H9 (cell line): ENCODE results near the gene CXCR2. TPM values are rescaled to one million over a fixed set of nuclear protein-coding genes. Genes with fewer than 3 reads are reported as not detected.

ENCODE experiments used
- DNase-seq: peaks from one replicate; pipeline ENCODE4 v3.0.0-alpha.2; 2017
- H2AFZ ChIP-seq: one replicate; pipeline ENCODE4 v1.6.1; 2013; ENCODE audit warnings: mild to moderate bottlenecking, low read length, control low read depth, moderate library complexity
- H2AK5ac ChIP-seq: 2 replicates; pipeline ENCODE4 v1.6.1; 2013; ENCODE audit warnings: low read length, control low read depth, mixed read lengths; ENCODE audit not compliant: insufficient read length
- H2BK120ac ChIP-seq: one replicate; pipeline ENCODE4 v1.6.1; 2013; ENCODE audit warnings: low read depth, mild to moderate bottlenecking, low read length, control low read depth, inconsistent platforms; ENCODE audit not compliant: poor library complexity, severe bottlenecking
- H2BK12ac ChIP-seq: 2 replicates; pipeline ENCODE4 v1.6.1; 2013; ENCODE audit warnings: low read length, control low read depth, mixed read lengths, low read depth; ENCODE audit not compliant: insufficient read length
- H2BK15ac ChIP-seq: 2 replicates; pipeline ENCODE4 v1.6.1; 2013; ENCODE audit warnings: low read depth, low read length, control low read depth
- H2BK20ac ChIP-seq: one replicate; pipeline ENCODE4 v1.6.1; 2013; ENCODE audit warnings: low read depth, mild to moderate bottlenecking, low read length, control low read depth, inconsistent platforms; ENCODE audit not compliant: poor library complexity, severe bottlenecking
- H2BK5ac ChIP-seq: 2 replicates; pipeline ENCODE4 v1.6.1; 2013; ENCODE audit warnings: low read length, control low read depth, mixed read lengths; ENCODE audit not compliant: insufficient read length
- H3K14ac ChIP-seq: 2 replicates; pipeline ENCODE4 v1.6.1; 2013; ENCODE audit warnings: low read length, control low read depth; ENCODE audit not compliant: insufficient read depth
- H3K18ac ChIP-seq: 2 replicates; pipeline ENCODE4 v1.6.1; 2013; ENCODE audit warnings: low read depth, mild to moderate bottlenecking, mixed read lengths, low read length, control low read depth; ENCODE audit not compliant: insufficient read length
- H3K23ac ChIP-seq: 2 replicates; pipeline ENCODE4 v1.6.1; 2013; ENCODE audit warnings: low read length, control low read depth, mixed read lengths, low read depth; ENCODE audit not compliant: insufficient read length
- H3K23me2 ChIP-seq: 2 replicates; pipeline ENCODE4 v1.6.1; 2013; ENCODE audit warnings: low read depth, mild to moderate bottlenecking, mixed read lengths, low read length, control low read depth; ENCODE audit not compliant: insufficient read length, poor library complexity, severe bottlenecking
- H3K27ac ChIP-seq: 2 replicates; pipeline ENCODE4 v1.5.1; 2013; ENCODE audit warnings: low read length, control low read depth, mixed read lengths, low read depth; ENCODE audit not compliant: insufficient read length
- H3K27me3 ChIP-seq: 2 replicates; pipeline ENCODE4 v1.6.1; 2013; ENCODE audit warnings: low read length, control low read depth, inconsistent platforms; ENCODE audit not compliant: insufficient read depth
- H3K4ac ChIP-seq: 2 replicates; pipeline ENCODE4 v1.6.1; 2013; ENCODE audit warnings: low read depth, mild to moderate bottlenecking, control low read depth, inconsistent platforms, low read length, moderate library complexity
- H3K4me1 ChIP-seq: 2 replicates; pipeline ENCODE4 v1.6.1; 2013; ENCODE audit warnings: low read length, control low read depth, inconsistent platforms; ENCODE audit not compliant: insufficient read depth
- H3K4me2 ChIP-seq: 2 replicates; pipeline ENCODE4 v1.6.1; 2013; ENCODE audit warnings: low read length, control low read depth, mixed read lengths; ENCODE audit not compliant: insufficient read length, insufficient read depth
- H3K56ac ChIP-seq: 2 replicates; pipeline ENCODE4 v1.6.1; 2013; ENCODE audit warnings: low read depth, mild to moderate bottlenecking, mixed read lengths, low read length, control low read depth; ENCODE audit not compliant: insufficient read length
- H3K79me1 ChIP-seq: 2 replicates; pipeline ENCODE4 v1.6.1; 2013; ENCODE audit warnings: low read depth, mild to moderate bottlenecking, moderate library complexity, low read length, control low read depth, inconsistent platforms; ENCODE audit not compliant: insufficient read depth, poor library complexity, severe bottlenecking
- H3K79me2 ChIP-seq: 2 replicates; pipeline ENCODE4 v1.6.1; 2013; ENCODE audit warnings: low read length, control low read depth, inconsistent platforms; ENCODE audit not compliant: insufficient read depth
- H3K9ac ChIP-seq: 2 replicates; pipeline ENCODE4 v1.6.1; 2013; ENCODE audit warnings: low read length, control low read depth, mixed read lengths; ENCODE audit not compliant: insufficient read length; ENCODE audit errors: extremely low read depth
- H3K9me3 ChIP-seq: one replicate; pipeline ENCODE4 v1.6.1; 2013; ENCODE audit warnings: low read depth, low read length, inconsistent platforms; ENCODE audit not compliant: control insufficient read depth
- H3T11ph ChIP-seq: one replicate; pipeline ENCODE4 v1.6.1; 2013; ENCODE audit warnings: mild to moderate bottlenecking, low read length, control low read depth, inconsistent platforms
- H4K20me1 ChIP-seq: one replicate; pipeline ENCODE4 v1.6.1; 2013; ENCODE audit not compliant: control insufficient read depth, insufficient read length, insufficient read depth
- H4K5ac ChIP-seq: 2 replicates; pipeline ENCODE4 v1.6.1; 2013; ENCODE audit warnings: low read depth, mild to moderate bottlenecking, mixed read lengths, low read length, control low read depth; ENCODE audit not compliant: insufficient read length
- H4K8ac ChIP-seq: replicated peaks from 2 replicates; pipeline ENCODE4 v1.6.1; 2013; ENCODE audit warnings: low read length, control low read depth, mixed read lengths, low read depth; ENCODE audit not compliant: insufficient read length
- H4K91ac ChIP-seq: 2 replicates; pipeline ENCODE4 v1.6.1; 2013; ENCODE audit warnings: low read depth, mild to moderate bottlenecking, moderate library complexity, mixed read lengths, low read length, control low read depth; ENCODE audit not compliant: insufficient read length
- H3K27ac Mint-ChIP-seq, 3 experiments: 2 replicates in 2 of 3; 3 replicates in 1 of 3; pipeline ENCODE4 v1.8.0; 2020 to 2021; ENCODE audit warnings: mixed read lengths in 3 of 3, mild to moderate bottlenecking in 1 of 3, moderate library complexity in 1 of 3
- H3K27me3 Mint-ChIP-seq: 2 replicates; pipeline ENCODE4 v1.8.0; 2021; ENCODE audit warnings: low read depth, mild to moderate bottlenecking, moderate library complexity, mixed read lengths
- H3K36me3 Mint-ChIP-seq, 3 experiments: 2 replicates in 2 of 3; 3 replicates in 1 of 3; pipeline ENCODE4 v1.8.0; 2020 to 2021; ENCODE audit warnings: low read depth in 3 of 3, mixed read lengths in 3 of 3; ENCODE audit not compliant: insufficient read depth in 1 of 3
- H3K4me1 Mint-ChIP-seq, 2 experiments: 2 replicates each; pipeline ENCODE4 v1.8.0; 2020; ENCODE audit warnings: mixed read lengths in 2 of 2
- H3K4me3 Mint-ChIP-seq, 2 experiments: 2 replicates in 1 of 2; 3 replicates in 1 of 2; pipeline ENCODE4 v1.8.0; 2020 to 2021; ENCODE audit warnings: mild to moderate bottlenecking in 2 of 2, mixed read lengths in 2 of 2, moderate library complexity in 1 of 2
- H3K9me3 Mint-ChIP-seq, 2 experiments: 2 replicates in 1 of 2; 3 replicates in 1 of 2; pipeline ENCODE4 v1.8.0; 2020; ENCODE audit warnings: mild to moderate bottlenecking in 2 of 2, mixed read lengths in 2 of 2, moderate library complexity in 1 of 2
- CTCF ChIP-seq: fragments of 200-600 bp; sonication (generic); conservative IDR thresholded peaks from 3 replicates; pipeline ENCODE4 v1.8.0; 2021; ENCODE audit warnings: antibody characterized with exemption, mild to moderate bottlenecking
- WGBS: extraction: QIAGEN DNeasy Blood & Tissue Kit; methylation state at CpG from one replicate; pipeline ENCODE4 v1.1.7; 2013; ENCODE audit warnings: missing lambda C conversion rate, low lambda C conversion rate, mixed read lengths; ENCODE audit not compliant: insufficient read length; ENCODE audit errors: extremely low coverage; 5-methylcytosine and 5-hydroxymethylcytosine counted together
- total RNA-seq: library from RNA; stranded (reverse); gene quantifications from 2 replicates; pipeline ENCODE4 v1.2.1, GENCODE V29; 2021

The CXCR2 gene
- total RNA-seq, 1 experiment from 2014 or later: 0.59 TPM

GRCh38 chr2:218089259-218089658 lies 36.6 kb upstream of the CXCR2 start:
- H3K9me3 ChIP-seq: no peaks in the 10 kb centered on the region
- no peak overlapping the region for H2BK120ac ChIP-seq
- H2AFZ ChIP-seq: no peak overlapping the region
- DNase-seq: no peak
- no peak overlapping the region for H3K23ac ChIP-seq
- H3K79me2 ChIP-seq: no peaks in the 10 kb centered on the region
- H3K79me1 ChIP-seq: no peaks in the 10 kb centered on the region
- Mint-ChIP-seq H3K27ac (no peak overlapping the region), H3K4me1 (no peaks in the 10 kb centered on the region), H3K27me3 (peaks cover 46% of the 10 kb centered on the region), H3K4me3 (no peak overlapping the region), H3K36me3 (peaks cover 0 to 4% (median 0%) of the 10 kb centered on the region in 3 experiments; a peak in 3 of 7 replicates), H3K9me3 (peaks cover 10 to 14% of the 10 kb centered on the region in 2 experiments)
- no peak overlapping the region for H3K56ac ChIP-seq
- H3K4me2 ChIP-seq: no peak overlapping the region
- TF ChIP-seq CTCF: no peak
- no peak overlapping the region for H3K18ac ChIP-seq
- H3K27ac ChIP-seq: no peak overlapping the region
- H3K23me2 ChIP-seq: no peaks in the 10 kb centered on the region
- no peak overlapping the region for H2BK20ac ChIP-seq
- no peaks in the 10 kb centered on the region for H4K20me1 ChIP-seq
- H2BK5ac ChIP-seq: no peak overlapping the region
- no peak overlapping the region for H3K9ac ChIP-seq
- no peak overlapping the region for H4K91ac ChIP-seq
- no peaks in the 10 kb centered on the region for H3K27me3 ChIP-seq
- H4K8ac ChIP-seq: no peak overlapping the region
- H2AK5ac ChIP-seq: no peak overlapping the region
- no peak overlapping the region for H3T11ph ChIP-seq
- no peak overlapping the region for H2BK12ac ChIP-seq
- no peak overlapping the region for H3K4ac ChIP-seq
- no CpG with 5 or more reads among the region's 8 CpGs for WGBS
- no peak overlapping the region for H2BK15ac ChIP-seq
- no peak overlapping the region for H3K14ac ChIP-seq
- H3K4me1 ChIP-seq: no peaks in the 10 kb centered on the region
- no peak overlapping the region for H4K5ac ChIP-seq
